Measurements from ENCODE around the gene NUDT22.

GRCh38 chr11:64183890-64184289 is 42.2 kb upstream of the NUDT22 start:
- TF ChIP-seq CTCF (IDR thresholded peaks at IDR 0.05): no peak
- TF ChIP-seq POLR2A (IDR thresholded peaks at IDR 0.05): no peak

Measured in heart left ventricle (tissue), 13 donors.